ENCODE results near the gene DTNB.

The DTNB gene

GRCh38 chr2:25340181-25340921 is 333.0 kb downstream of the DTNB start (continued):
- peak; percentile 81 for TF ChIP-seq GLIS1 (tag by site-specific recombination; IDR thresholded peaks at IDR 0.05)
- TF ChIP-seq MYNN (tag by site-specific recombination; IDR thresholded peaks at IDR 0.05; ENCODE audit: borderline replicate concordance) = no peak
- 0 out of 2 replicates have a peak, but pooled peaks have one; percentile 38 for TF ChIP-seq ZNF335 (tag by site-specific recombination; conservative IDR thresholded peaks at IDR 0.05)
- no peak for TF ChIP-seq REPIN1 (tag by site-specific recombination; IDR thresholded peaks at IDR 0.05; ENCODE audit: low read depth)
- peak; percentile 60 for TF ChIP-seq EGR2 (tag by site-specific recombination; IDR thresholded peaks at IDR 0.05; ENCODE audit: low read depth)
- TF ChIP-seq ZBTB8A (tag by site-specific recombination; IDR thresholded peaks at IDR 0.05) = peak; percentile 35; the same call in 1 of the 2 replicates
- TF ChIP-seq ZNF157 (tag by site-specific recombination; IDR thresholded peaks at IDR 0.05) = no peak
- peak; percentile 82 for TF ChIP-seq ZBTB26 (tag by site-specific recombination; optimal IDR thresholded peaks at IDR 0.05)

- H3K36me3 ChIP-seq (ENCODE audit: control insufficient read depth in 2 of 2, insufficient read depth in 1 of 2, low read length in 2 of 2) = no peaks in the 10 kb centered on the region
- H3K27ac ChIP-seq (ENCODE audit: extremely low read depth, low read depth, low read length) = peak overlapping the region; percentile 29; the same call in 1 of the 2 replicates
- peaks cover 7% of the 10 kb centered on the region; the same call in 1 of the 2 replicates for H3K4me1 ChIP-seq (ENCODE audit: control insufficient read depth, insufficient read depth, low read length)
- no peaks in the 10 kb centered on the region for H3K9me3 ChIP-seq (ENCODE audit: control insufficient read depth, insufficient read depth, low read depth, low read length)
- ChIA-PET POLR2A (interaction anchor here (0.6 kb wide), 1 partner anchor 87 kb away, joined by 3 read pairs; no protein-coding TSS in a partner anchor), CTCF (interaction anchor here (0.6 kb wide), 1 partner anchor 611 kb away, joined by 3 read pairs; no protein-coding TSS in a partner anchor)
- TF ChIP-seq ZNF416 (tag by site-specific recombination; IDR thresholded peaks at IDR 0.05) (no peak), KLF1 (tag by site-specific recombination; IDR thresholded peaks at IDR 0.05) (peak; percentile 20; the same call in 1 of the 2 replicates), SP2 (tag by site-specific recombination; IDR thresholded peaks at IDR 0.05) (peak; percentile 52)
- no peak overlapping the region for H3K4me3 ChIP-seq (ENCODE audit: low read depth, low read length)
These were observed 333.6 kb downstream of the DTNB start for GRCh38 chr2:25339791-25340180.

GRCh38 chr2:25339211-25339674 is 334.1 kb downstream of the DTNB start:
- CTCF ChIA-PET = interaction anchor here (0.6 to 1.1 kb wide), 2 partner anchors 22 to 23 kb away, joined by 3 to 4 read pairs; no protein-coding TSS in a partner anchor
- POLR2A ChIA-PET = no interaction called here
- TF ChIP-seq PRDM2 (tag by site-specific recombination; IDR thresholded peaks at IDR 0.05; ENCODE audit: borderline replicate concordance) = no peak
- TF ChIP-seq ZNF645 (tag by site-specific recombination; IDR thresholded peaks at IDR 0.05) = no peak
- TF ChIP-seq KLF9 (tag by site-specific recombination; IDR thresholded peaks at IDR 0.05; ENCODE audit: low read depth) = no peak
- no peak for TF ChIP-seq KLF8 (tag by site-specific recombination; IDR thresholded peaks at IDR 0.05)
- TF ChIP-seq ZNF558 (tag by site-specific recombination; IDR thresholded peaks at IDR 0.05) = no peak
- no peak for TF ChIP-seq ZFP69B (tag by site-specific recombination; IDR thresholded peaks at IDR 0.05)
- TF ChIP-seq SALL2 (tag by site-specific recombination; IDR thresholded peaks at IDR 0.05; ENCODE audit: borderline replicate concordance) = no peak
- TF ChIP-seq OVOL3 (tag by site-specific recombination; IDR thresholded peaks at IDR 0.05) = no peak
- no peak for TF ChIP-seq ZNF266 (tag by site-specific recombination; IDR thresholded peaks at IDR 0.05; ENCODE audit: low read depth)
- TF ChIP-seq ZNF660 (tag by site-specific recombination; IDR thresholded peaks at IDR 0.05) = no peak
- TF ChIP-seq GLIS1 (tag by site-specific recombination; IDR thresholded peaks at IDR 0.05) = no peak
- no peak for TF ChIP-seq BCL11B (tag by site-specific recombination; IDR thresholded peaks at IDR 0.05; ENCODE audit: low read depth)
- TF ChIP-seq AEBP2 (tag by site-specific recombination; IDR thresholded peaks at IDR 0.05; ENCODE audit: borderline replicate concordance) = no peak
- TF ChIP-seq REPIN1 (tag by site-specific recombination; IDR thresholded peaks at IDR 0.05; ENCODE audit: low read depth) = no peak

More at GRCh38 chr2:25339211-25339674, 334.1 kb downstream of the DTNB start:
- H3K27ac ChIP-seq (ENCODE audit: extremely low read depth, low read depth, low read length) = no peak overlapping the region
- H3K9me3 ChIP-seq (ENCODE audit: control insufficient read depth, insufficient read depth, low read depth, low read length) = no peaks in the 10 kb centered on the region
- no peak overlapping the region for H3K4me3 ChIP-seq (ENCODE audit: low read depth, low read length)
- peaks cover 10% of the 10 kb centered on the region; the same call in 1 of the 2 replicates for H3K4me1 ChIP-seq (ENCODE audit: control insufficient read depth, insufficient read depth, low read length)
- H3K36me3 ChIP-seq (ENCODE audit: control insufficient read depth in 2 of 2, insufficient read depth in 1 of 2, low read length in 2 of 2) = no peaks in the 10 kb centered on the region
